ENCODE measurements around the gene WDFY1. TPM values are rescaled to one million over a fixed set of nuclear protein-coding genes. Genes with fewer than 3 reads are reported as not detected.

WDFY1 gene, protein sequence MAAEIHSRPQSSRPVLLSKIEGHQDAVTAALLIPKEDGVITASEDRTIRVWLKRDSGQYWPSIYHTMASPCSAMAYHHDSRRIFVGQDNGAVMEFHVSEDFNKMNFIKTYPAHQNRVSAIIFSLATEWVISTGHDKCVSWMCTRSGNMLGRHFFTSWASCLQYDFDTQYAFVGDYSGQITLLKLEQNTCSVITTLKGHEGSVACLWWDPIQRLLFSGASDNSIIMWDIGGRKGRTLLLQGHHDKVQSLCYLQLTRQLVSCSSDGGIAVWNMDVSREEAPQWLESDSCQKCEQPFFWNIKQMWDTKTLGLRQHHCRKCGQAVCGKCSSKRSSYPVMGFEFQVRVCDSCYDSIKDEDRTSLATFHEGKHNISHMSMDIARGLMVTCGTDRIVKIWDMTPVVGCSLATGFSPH
- 13.4 TPM for total RNA-seq
- long read RNA-seq, full-length matches to known transcripts = 5 of 6 reads
- long read RNA-seq, partial matches to known transcripts = 0 of 6 reads
- long read RNA-seq, other reads (novel, unspliced or antisense) = 1 of 6 reads

DNA sequence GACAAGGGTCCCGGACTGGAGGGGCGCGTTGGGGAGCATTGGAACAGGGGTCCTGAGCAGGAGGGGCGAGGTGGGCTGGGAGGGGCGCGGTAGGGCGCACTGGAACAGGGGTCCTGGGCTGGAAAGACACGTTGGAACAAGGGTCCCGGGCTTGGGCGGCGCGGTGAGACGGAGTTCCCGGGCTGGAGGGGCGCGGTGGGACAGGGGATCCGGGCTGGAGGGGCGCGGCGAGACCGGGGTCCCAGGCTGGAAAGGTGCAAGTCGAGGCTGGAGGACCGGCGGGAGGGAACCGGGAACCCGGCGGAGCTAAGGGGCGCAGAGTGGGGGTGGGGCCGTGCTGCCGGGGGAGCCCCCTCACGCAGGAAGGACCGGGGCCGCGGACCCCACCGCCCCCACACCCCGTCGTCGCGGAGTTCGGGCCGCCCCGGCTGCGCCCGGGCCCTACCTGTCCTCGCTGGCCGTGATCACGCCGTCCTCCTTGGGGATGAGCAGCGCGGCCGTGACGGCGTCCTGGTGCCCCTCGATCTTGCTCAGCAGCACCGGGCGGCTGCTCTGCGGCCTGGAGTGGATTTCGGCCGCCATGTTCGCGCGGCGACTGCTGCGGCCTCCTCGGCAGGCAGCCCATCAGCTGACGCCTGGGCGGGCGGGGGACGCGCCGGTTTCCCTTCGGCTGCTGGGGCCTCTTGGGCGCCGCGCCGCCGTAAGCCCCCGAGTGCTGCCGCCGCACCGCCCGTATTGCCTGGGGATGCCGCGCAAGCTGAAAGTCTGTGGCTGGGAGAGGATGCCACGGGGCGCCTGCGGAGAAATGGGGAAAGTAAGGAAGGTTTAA, at the start of gene WDFY1:
Gene WDFY1, minus strand, starts transcription at position 633 of the 829 bp plus-strand sequence. Its CDS starts 51 bp downstream, at position 582.
- peak; percentile 94 for DNase-seq (ENCODE audit: missing footprints)
- peak; percentile 98 for ATAC-seq
- intact Hi-C loops (cut with DNase I) = no loop called here

DNA sequence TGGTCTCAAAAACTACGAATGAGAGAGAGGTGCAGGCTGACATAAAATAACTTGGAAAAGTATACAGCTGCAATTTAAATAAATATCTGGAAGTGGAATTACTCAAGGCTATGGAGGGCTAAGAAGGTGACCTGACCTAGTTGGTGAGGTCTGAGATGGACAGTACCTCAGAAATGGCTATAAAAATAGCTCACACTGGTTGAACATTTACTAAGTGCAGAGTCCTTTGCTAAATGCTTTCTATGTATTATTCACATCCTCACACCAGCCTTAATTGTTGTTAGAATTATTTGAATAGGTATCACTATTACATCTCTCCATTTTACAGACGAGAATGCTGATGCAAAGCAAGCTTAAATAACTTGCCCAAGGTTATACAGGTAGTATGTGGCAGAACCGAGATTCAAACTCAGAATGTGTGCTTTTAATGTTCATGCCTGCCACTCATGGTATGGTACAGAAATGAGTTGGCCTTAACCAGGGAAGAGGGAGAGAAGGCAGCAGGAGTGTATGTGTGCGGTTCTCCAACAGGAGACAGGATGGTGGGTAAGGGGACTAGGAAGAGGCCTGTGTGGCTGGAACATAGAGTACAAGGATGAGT, 49.5 kb upstream of the WDFY1 start:
- ATAC-seq = no peak
- intact Hi-C loops (cut with DNase I) = loop anchor here (5.0 kb wide), 1 partner anchor 43 kb away; the partner anchor contains the start of gene SERPINE2
- DNase-seq (ENCODE audit: missing footprints) = no peak

DNA sequence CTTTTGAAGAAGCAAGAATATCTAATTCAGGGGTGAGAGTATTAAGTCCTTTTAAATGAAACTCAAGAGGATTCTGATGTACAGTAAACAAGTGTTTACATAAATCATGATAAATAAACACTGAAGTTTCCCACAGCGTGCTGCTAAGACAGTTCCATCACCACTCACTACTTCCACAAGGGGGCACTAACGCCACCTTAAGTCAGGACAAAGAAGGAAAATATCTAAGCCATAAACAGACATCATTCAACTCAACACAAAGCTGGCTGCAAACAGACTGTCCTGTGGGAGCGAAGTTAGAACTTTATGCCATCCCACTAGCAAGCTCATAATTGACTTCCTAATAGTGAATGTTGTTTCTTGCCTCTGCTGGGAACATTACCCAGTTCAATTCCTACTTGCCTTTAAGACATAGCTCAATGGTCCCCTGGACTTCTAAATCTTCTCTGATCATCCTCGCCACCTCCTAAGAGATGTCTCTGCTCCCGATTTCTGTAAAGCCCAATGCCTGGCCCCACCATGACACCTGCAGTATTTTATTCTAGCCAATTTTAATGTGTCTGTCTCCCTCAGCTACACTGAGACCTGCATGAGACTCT, 48.6 kb upstream of the WDFY1 start:
- intact Hi-C loops (cut with DNase I) = loop anchor here (1.0 kb wide), 1 partner anchor 291 kb away; no protein-coding TSS in a partner anchor
- DNase-seq (ENCODE audit: missing footprints) (no peak), ATAC-seq (peak; percentile 63)

DNA sequence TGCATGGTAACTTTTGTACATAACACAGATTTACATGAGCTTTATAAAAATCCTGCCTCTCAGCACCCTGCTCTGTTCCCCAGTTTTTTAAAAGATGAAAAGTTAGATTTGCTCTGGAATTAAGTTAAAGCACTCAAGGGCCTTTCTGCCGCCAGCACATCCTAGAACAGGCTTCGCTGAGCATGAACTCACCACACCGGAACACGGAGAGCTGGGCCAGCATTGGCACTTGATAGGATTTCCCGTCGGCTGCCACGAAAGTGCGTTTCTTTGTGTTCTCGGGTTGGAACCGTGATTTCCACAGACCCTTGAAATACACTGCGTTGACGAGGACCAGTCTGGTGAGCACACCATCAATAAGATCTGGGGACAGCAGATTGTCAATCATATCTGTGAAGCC, 46.5 kb upstream of the WDFY1 start:
- no peak for DNase-seq (ENCODE audit: missing footprints)
- intact Hi-C loops (cut with DNase I) = no loop called here
- ATAC-seq = no peak

DNA sequence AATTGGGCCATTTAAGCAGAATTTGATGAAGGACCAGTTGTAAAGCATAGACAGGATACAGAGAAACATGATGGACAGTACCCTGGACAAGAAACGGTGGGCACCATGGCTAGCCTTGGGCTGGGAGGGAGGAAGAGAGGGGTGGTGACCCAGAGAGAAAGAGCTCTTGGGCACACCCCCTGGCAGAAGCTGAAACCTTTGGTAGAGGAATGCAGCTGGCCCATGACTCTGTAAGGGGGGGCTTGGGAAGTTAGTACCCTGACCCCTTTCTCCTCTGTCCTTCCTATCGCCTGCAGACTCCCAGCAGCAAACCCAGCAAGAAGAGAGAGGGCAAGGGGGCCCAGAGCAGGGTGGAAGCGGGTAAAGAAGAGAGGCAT, 44.7 kb upstream of the WDFY1 start:
- ATAC-seq (no peak), DNase-seq (ENCODE audit: missing footprints) (no peak)
- intact Hi-C loops (cut with DNase I) = no loop called here

DNA sequence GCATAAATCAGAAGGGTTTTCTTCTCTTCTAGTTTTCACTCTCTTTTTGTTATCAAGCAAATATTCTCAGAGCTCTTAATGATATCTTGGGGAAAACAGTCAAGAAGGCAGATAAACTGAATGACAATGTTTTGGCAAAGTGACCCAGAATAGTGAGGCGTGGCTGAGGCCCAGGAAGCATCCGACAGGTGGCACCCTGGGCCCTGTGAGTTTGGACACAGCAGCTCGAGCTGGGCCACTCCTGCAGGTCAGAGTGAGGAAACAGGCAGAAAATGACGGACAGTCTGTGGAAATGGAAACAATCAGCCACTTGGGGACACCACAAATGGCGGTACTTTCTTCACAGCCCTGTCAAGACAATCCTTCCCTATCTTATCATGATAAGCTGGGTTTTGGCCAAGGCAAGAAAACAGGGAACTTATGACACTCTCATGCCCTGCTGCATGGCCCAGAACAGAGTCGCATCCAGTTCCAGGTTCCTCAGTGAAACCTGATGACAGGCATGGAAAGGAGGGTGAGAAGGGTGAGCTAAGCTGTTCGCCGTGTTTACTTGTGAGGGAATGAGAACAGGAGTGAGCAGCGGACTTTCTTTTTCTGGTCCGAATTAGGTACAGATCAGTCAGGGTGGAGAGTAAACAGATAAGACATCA, 44.2 kb upstream of the WDFY1 start:
- DNase-seq (ENCODE audit: missing footprints) (no peak), ATAC-seq (no peak)
- intact Hi-C loops (cut with DNase I) = no loop called here

DNA sequence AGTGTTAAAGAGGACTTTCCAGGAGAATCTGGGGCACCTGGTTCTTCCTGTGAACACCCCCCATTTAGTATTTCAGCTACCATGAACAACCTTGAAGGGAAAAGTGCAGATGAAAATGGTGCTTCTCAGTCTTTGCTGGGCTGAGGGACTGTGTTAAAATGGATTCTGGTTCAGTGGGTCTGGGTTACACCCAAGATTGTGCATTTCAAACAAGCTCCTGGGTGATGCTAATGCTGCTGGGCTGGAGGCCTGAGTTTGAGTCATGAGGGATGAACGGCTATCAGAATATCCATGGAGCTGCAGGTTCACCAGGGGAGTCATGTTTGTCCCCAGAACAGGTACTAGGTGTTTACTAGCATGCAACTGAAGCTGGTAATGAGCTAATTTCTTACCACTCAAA, 36.1 kb upstream of the WDFY1 start:
- ATAC-seq = no peak
- DNase-seq (ENCODE audit: missing footprints) = no peak
- intact Hi-C loops (cut with DNase I) = no loop called here

DNA sequence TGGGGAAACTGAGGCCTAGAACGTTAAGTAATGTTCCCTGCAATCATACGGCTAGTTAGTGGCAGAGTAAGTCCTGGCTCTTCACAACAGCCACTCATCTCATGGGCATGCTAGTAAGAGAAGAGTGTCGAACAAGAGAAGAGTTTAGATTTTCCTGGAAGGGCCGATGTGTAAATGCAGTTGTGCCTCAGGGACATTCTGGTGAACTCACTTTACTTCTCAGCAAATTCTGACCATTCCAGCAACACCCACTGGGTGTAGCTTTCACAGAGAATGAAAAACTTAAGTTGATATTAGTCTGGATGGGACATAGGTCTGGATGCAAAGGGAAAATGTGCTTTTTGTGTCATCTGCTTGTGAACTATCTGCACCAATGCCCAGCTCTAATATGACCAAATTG, 35.7 kb upstream of the WDFY1 start:
- intact Hi-C loops (cut with DNase I) = no loop called here
- DNase-seq (ENCODE audit: missing footprints) (no peak), ATAC-seq (no peak)

DNA sequence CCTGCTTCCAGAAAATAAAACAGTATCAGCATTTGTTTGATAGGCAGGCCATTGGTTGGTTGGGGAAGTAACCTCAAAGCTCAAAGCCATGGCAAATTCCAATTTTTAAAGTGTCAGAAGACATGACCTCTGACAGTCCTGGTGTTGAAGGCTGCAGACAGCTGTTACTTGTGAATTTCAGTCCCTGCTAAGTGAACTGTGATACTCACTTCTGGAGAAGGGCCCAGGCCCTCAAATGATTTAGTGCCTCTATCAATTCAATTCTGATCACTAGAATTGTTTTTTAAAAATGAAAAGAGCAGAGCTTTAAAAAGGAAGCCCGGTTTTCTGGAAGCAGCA, 35.2 kb upstream of the WDFY1 start:
- ATAC-seq (no peak), DNase-seq (ENCODE audit: missing footprints) (no peak)
- intact Hi-C loops (cut with DNase I) = no loop called here

DNA sequence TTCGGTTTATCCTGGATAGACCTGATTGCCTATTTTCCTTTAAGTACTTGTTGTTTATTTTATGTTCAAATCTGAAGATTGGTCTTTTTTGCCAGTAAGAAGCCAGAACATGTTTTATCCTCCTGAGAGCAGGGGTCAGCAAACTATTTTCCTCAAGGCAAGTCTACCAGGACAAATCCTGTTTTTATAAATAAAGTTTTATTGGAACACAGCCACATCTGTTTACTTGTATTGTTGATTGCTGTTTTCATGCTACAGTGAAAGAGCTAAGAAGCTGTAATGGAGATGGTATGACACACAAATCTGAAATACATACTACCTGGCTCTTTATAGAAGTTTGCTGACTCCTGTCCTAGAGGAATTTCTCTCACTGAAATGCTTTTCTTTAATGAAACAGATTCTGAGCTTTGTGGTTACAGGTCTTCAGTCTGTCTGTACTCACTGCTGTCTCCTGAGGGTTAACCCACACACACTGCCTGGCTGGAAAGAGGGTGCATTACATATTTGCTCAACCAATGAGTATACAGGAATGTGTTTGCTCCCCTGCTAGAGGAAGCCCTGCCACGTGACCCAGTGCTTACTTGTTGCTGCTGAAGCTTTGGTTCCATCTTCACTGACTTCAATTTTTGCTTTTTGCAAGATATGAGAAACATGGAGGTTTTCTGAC, 34.7 kb upstream of the WDFY1 start:
- no peak for ATAC-seq
- intact Hi-C loops (cut with DNase I) = no loop called here
- no peak for DNase-seq (ENCODE audit: missing footprints)

DNA sequence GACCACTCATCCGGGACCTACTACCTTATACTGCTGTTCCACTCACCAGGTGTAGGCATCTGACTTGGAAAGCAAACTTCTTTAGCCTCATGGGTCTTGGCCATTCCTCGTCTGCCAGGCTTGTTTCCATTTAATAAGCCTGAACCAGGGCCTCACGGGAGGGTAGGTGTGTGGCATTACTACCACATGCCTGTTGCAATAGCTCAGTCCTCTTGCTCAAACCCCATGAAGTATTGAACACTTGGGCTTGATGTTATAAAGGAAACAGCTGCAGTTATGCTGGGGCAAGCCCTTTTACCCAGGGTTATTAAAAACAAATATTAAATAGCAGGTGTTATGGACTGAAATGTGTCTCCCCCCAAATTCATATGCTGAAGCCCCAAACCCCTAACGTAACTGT, 33.3 kb upstream of the WDFY1 start:
- DNase-seq (ENCODE audit: missing footprints) (no peak), ATAC-seq (no peak)
- intact Hi-C loops (cut with DNase I) = no loop called here

DNA sequence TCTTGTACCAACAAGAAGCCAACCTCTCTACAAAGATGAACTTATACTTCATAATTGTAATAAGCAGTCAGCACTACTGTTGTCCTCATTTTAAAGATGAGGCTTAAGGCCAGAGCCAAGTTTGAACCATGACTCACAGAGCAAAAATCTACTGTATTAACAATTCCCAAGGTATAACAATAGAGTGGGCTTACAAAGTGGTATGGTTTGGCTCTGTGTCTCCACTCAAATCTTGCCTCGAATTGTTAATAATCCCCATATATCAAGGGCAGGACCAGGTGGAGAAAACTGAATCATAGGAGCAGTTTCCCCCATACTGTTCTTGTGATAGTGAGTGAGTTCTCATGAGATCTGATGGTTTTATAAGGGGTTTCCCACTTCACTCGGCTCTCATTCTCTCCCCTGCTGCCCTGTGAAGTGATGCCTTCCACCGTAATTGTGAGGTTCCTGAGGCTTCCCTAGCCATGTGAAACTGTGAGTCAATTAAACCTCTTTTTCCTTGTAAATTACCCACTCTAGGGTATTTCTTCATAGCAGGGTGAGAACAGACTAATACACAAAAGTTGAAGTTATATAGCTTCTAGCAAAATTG, 31.6 kb upstream of the WDFY1 start:
- intact Hi-C loops (cut with DNase I) = no loop called here
- no peak for ATAC-seq

DNA sequence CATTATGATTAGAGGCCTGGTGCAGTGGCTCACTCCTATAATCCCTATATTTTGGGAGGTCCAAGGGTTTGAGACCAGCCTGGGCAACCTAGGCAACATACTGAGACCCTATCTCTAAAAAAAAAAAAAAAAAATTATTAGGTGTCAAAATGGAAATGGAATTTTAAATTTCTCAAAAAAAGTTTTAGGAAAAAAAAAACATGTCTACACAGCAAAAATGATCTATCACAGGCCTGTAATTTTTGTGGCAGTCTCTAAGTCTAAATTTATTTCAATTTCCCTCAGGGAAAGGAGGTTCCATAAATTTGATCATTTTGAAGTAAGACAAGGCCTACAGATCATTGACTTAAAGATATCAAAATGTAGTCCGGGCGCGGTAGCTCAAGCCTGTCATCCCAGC, 28.5 kb upstream of the WDFY1 start:
- ATAC-seq = no peak
- DNase-seq (ENCODE audit: missing footprints) = no peak
- intact Hi-C loops (cut with DNase I) = no loop called here

More for the DNA sequence above, 31.6 kb upstream of the WDFY1 start:
- no peak for DNase-seq (ENCODE audit: missing footprints)

DNA sequence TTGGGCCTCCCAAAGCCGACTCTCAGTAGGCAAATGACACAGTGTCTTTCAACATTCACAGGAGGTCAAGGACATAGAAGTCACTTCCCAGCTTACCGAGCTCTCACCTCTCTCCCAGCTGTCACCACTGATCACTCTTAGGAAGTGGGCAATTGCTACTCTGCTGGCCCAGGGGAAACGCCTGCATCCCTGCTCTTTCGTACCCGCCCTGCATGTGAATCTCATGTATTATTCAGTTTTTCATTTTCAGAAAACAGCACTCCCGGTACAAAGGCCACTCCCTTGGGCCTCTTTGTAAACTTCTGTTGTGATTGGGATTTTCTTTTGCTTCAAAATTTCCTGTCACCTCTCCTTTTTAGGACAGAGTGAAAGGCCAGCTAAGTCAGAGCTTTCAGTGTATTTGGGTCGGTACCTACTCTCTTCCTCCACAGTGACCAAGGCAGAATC, 27.5 kb upstream of the WDFY1 start:
- ATAC-seq = no peak
- no peak for DNase-seq (ENCODE audit: missing footprints)
- intact Hi-C loops (cut with DNase I) = no loop called here

DNA sequence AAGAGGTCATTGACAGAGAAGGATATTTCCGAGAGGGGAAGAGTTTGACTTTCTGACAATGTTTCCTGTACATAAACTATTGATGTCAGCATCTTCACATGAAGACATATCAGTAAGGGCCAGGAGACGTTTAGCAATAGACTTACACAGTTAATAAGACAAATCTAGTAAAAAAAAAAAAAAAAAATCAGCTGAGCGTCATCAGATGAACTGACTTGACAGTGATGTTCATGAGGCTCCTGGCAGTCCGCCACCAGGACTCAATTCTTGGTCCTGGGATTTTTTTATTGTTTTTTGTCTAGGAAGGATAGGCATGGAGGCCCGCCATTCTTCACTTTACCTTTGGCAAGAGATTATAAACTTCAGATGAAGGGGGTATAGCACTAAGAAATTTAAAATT, 26.6 kb upstream of the WDFY1 start:
- DNase-seq (ENCODE audit: missing footprints) = no peak
- no peak for ATAC-seq
- intact Hi-C loops (cut with DNase I) = no loop called here

DNA sequence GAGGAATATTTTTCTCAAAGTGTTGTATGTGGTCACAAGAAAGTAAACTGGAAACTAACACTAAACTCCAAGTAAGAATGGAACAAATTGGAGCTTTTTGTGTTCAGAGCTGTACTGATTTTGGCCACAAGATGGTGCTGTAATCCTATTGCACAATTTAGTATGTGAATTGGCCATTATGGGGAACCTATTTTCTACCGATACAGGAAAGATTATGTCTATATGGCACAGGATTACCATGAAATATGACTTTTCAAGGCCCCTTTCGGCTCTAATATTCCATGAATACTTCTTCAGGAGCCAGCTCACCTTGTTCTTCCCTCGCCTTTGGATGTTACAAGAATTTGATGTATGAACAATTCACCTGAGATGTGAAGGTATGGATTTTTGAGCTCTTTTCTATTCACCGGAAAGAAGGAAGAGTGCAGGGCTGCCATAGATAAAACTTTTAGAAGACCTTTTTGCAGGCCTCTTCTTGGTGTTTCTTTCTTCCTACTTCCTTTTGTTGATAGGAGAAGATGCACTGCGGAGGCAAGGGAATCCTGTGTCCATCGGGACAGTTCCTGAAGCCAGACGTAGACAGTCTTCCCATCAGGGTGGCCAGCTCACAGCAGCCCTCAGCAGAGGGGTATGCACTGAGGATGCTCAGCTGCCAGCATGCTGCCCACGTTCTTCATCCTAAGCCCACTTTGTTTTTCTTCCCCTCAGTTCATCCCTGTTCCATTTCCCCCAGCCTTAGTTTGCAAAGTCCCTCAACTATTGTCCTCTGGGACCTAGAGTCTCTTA, 25.4 kb upstream of the WDFY1 start:
- no peak for ATAC-seq
- intact Hi-C loops (cut with DNase I) = loop anchor here (1.0 kb wide), 1 partner anchor 314 kb away; no protein-coding TSS in a partner anchor
- no peak for DNase-seq (ENCODE audit: missing footprints)

DNA sequence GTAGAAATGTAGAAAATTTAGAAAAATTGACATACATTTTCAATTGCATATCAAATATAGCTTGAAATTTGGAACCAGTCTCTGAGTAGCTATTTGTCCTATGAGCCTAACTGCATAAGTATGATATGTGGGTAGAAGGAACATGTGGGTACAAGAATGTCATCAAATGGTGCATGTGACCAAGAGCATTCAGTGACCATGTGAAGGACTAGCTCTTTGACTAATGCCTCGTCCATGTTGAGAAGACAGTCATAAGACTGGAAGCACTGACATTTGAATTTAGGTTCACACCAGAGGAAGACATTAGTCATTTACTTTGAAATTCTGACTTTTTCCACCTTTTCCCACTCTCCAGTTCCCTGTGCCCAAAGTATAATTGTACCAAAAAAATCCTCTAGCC, 24.7 kb upstream of the WDFY1 start:
- no peak for ATAC-seq
- intact Hi-C loops (cut with DNase I) = loop anchor here (1.0 to 5.0 kb wide), 2 partner anchors 314 to 682 kb away; no protein-coding TSS in a partner anchor
- no peak for DNase-seq (ENCODE audit: missing footprints)

All from Right ventricle myocardium inferior (tissue), 1 donor.